ENCODE data around the gene SEC31B.

SEC31B gene

DNA sequence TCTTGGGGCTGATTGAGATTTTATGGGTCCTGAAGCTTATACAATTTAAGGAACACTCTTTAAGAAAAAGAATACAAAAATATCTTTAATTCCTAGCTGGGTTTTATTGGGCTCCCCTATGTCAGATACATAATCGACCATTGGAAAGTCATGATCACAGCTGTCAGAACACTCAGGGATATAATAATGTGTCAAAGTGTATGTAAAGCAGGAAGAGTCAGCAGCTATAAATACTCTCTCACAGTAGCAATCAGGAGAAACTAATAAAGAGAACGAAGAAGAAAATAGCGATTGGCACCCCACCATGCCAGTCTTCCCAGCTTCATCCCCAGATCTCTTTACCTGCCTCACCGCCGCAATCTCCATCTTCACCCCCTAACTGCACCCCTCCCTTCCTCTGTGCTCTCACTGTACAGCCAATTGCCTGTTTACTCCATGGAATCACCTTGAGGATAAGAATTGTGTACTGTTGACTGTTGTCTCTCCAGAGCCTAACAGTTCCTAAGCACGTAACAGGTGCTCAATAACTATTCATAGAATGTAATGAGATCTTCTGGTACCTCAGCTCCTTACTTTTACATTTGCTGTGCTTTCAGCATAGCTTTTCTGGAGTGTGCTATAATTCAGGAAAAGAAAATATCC is 80.9 kb downstream of the SEC31B start:
- DNase-seq (ENCODE audit: low read depth) = no peak

All from fibroblast of the conjunctiva (primary cell).